Measurements from ENCODE around the gene SORT1.
A peak's percentile ranks its signal among the peaks of the same experiment; 100 is the strongest.
"Not testable (repeated sequence)": the region's sequence is repeated elsewhere in the genome, so short reads cannot be mapped to it uniquely, and the experiment has no call there.

Gene SORT1

DNA sequence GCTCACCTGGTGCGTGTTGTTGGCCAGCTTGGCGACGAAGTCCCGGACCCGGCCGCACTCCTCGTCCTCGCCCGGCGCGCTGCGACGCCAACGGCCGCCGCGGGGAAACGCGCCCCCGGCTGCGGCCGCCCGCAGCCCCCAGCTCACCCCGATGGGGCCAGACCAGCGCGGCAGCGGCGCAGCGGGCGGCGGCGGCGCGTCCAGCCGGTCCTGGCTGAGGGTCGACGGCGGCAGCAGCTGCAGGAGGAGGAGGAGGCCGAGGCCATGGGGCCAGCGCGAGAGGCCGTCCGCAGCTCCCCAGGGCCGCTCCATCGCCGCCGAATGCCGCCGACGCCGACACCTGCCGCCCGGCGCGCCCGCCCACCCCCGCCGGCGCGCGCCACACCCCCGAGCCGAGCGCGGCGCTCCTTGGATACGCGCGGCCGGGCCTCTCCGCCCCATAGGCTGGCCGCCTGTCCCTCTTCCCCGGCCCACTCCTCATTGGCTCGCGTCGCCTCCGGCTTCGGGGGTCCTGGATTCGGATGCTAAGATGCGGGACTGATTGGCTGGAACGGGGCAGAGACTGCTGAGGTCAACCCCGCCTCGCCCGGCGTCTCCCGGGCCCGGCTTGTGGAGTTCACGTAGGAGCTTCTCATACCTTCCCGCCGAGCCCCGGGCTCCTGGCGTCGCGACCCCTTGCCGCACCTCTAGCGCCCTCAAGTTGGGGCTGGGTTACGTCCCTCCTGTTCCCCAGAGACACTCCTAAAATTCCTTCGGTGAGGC, at the start of gene SORT1:
Gene SORT1 (minus strand): TSS at position 338 of the 762 bp plus-strand sequence. CDS start 26 bp downstream, at position 312.
- DNase-seq = peak; percentile 89 to 91

DNA sequence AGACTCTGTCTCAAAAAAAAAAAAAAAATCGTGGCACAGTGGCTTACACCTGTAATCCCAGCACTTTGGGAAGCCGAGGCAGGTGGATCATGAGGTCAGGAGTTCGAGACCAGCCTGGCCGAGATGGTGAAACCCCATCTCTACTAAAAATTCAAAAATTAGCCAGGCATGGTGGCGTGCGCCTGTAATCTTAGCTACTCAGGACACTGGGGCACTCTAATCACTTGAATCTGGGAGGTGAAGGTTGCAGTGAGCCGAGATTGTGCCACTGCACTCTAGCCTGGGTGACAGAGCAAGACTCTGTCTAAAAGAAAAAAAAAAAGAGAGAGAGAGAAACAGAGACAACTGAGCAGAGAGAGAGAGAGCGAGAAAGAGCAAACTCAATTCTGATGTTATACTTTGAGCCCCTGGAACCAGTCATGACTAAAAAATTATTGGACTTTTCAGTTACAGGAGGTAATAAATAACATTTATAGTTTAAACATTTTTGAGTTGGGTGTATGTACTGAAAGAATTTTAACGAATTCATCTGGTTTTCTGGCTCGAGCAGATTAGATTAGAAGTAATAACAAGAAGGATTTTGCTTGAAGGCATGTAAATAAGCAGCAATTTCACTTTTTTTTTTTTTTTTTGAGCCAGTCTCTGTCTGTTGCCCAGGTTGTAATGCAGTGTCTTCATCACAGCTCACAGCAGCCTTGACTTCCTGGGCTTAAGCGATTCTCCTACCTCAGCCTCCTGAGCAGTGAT, 48.4 kb upstream of the SORT1 start:
- not testable (repeated sequence) for DNase-seq

DNA sequence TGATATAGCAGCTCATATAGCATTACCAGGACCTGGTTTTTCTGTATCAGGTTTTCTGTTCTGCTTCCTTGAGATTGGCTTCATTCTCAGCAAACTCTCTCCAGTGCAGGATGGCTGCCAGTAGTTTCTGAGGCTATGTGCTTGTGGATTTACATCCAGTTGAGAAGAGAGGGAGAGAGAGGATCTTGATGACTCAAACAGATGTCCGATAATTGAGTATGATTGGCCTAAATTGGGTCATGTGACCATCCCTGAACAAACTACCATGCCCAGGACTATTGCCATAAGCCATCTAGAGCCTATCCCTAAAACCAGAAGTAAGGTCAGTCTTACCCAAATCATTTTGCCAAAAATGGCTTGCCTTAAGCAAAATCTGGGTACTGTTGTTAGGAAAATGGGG, 46.6 kb upstream of the SORT1 start:
- DNase-seq = no peak

DNA sequence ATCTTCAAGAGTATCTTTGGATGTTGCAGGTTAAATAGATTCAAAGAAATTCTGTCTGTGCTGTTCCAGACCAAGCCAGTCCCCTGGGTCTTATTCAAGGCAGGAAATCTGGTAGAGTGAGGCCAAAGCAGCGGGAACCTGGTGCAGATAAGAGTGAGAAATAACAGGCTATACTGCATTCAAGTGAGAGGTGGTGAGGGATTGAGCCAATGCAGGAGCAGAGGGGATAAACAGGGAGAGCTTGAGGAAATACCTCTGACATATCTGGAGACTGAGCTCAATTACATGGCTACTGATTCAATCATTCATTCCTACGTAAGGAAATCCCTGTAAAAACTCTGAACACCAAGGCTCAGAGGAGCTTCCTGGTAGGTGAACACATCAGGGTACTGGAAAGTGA, 45.8 kb upstream of the SORT1 start:
- no peak for DNase-seq

DNA sequence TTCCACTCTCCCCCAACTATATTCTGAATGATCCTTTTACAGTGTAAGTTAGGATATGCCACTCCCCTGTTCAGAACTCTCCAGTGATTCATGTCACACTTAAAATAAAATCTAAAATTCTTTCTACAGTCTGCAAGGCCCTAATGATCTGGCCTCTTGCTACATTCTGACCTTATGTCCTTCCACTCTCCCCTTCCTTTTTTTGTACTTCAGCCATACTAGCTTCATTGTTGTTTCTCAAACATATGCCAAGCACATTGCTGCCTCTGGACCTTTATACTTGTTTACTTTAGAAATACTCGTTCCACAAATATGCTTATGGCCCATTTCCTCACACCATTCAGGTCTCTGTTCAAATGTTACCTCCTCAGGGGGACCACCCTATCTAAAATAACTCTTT, 43.4 kb upstream of the SORT1 start:
- DNase-seq = no peak

DNA sequence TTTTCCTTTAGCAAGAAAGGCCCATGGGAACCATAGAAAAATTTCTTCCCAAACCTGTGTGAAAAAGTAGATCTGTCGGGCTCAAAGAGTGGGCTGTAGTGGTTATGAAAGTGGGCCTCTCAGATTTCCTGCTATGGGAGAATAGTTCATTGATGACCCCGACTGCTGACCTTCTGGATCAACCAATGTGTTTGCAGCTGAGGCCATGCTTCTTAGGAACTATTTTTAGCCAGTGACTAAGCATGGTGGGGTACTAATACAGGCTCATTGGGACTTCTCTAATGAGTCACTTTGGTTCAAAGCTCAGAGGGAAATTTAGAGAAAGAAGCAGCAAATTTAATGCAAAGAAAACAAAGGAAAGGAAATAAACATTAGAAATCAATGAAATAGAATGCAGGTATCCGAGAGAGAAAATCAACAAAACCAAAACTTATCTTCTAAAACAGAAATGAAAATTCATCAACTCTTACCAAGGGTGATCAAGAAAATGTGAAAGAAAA, 41.1 kb upstream of the SORT1 start:
- DNase-seq = no peak

DNA sequence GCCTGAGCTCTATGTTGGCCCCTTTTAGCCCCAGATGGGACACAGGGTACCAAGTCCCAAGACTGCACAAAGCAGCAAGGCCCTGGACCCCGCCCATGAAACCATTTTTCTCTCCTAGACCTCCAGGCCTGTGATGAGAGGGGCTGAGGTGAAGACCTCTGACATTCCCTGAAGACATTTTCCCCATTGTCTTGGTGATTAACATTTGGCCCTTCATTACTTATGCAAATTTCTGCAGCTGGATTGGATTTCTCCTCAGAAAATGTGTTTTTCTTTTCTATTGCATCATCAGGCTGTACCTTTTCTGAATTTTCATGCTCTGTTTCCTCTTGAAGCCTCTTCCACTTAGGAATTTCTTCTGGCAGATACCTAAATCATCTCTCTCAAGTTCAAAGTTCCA, 36.8 kb upstream of the SORT1 start:
- no peak for DNase-seq

DNA sequence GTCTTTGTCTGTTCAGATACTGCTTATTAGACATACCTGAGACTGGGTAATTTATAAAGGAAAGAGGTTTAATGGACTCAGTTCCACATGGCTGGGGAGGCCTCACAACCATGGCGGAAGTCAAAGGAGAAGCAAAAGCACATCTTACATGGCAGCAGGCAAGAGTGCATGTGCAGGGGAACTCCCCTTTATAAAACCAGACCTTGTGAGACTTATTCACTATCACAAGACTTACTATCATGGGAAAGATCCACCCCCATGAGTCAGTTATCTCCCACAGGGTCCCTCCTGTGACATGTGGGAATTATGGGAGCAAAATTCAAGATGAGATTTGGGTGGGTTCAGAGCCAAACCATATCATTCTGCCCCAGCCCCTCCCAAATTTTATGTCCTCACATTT, 35.6 kb upstream of the SORT1 start:
- no peak for DNase-seq

DNA sequence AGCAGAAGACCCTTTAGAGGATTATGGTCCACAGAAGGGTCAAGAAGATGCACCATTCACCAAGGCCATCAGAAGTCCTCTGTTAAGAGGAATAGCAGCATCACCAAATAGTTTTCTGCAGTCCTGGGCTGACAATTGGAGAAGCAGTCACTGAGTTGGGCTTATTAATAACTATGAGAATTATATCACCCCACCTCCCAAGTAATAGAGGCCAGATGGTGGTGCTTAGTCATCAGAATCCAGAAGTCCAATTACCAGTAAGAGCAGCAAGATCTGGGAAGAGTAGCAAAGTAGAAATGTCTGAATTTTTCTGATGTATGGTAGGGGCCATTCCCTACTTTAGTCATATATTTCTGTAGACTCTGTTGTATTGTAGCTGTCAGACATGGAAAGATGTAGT, 34.6 kb upstream of the SORT1 start:
- no peak for DNase-seq

DNA sequence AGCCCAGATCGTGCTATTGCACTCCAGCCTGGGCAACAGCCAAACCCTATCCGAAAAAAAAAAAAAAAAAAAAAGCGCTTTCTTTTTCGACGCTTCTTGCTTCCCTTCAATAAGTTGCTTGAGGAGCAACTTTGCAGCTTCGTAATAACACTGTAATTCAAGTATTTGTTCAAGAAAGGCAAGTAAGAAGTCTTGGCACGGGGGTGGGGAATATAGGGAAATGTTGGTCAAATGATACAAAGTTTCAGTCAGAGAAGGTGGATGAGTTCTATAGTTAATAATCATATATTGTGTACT, 29.4 kb upstream of the SORT1 start:
- no peak for DNase-seq

DNA sequence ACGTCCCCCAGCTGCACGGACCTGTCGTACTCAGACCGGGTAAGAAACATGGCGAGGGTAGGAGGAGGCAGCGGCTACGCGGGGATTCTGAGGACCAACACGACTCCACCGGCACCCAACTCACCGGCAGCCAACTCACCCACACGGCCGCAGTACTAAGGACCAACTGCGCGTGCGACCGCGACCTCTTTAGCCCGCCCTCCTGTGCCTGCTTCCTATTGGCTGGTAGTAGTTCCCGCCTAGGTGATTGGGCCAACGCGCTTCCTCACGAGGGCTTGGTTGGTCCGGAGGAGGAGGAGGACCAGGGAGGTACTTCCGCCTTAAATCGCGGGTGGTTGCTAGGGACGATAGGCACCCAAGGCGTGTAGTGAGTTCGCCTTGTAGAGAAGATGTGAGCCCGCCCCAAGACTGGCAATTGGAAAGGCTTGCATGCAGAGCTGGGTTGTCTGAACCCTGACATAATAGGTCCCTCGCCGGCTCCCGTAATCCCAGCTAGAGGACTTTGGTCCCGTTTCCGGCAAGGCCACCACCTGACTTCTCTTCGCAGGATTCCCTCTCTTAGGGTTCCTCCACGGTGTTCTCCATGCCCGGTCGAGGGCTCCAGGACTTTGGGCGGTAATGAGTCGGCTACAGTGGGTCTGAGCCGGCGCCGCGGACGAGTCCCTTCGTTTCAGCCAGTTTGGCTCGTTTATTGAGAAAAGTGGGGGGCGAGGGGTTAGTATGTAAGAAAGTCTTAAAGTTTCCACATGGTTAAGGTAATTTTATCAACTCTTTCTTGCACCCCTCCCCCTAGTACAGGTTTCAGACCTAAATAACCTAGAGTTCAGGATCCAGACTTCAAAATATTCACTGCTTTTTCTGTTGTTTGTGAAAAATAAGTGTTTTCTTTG, 28.8 kb upstream of the SORT1 start, which contains the start of gene PSMA5:
Gene PSMA5 (minus strand): TSS at position 168 of the 890 bp plus-strand sequence. CDS start 118 bp downstream, at position 50.
- DNase-seq = peak; percentile 99

DNA sequence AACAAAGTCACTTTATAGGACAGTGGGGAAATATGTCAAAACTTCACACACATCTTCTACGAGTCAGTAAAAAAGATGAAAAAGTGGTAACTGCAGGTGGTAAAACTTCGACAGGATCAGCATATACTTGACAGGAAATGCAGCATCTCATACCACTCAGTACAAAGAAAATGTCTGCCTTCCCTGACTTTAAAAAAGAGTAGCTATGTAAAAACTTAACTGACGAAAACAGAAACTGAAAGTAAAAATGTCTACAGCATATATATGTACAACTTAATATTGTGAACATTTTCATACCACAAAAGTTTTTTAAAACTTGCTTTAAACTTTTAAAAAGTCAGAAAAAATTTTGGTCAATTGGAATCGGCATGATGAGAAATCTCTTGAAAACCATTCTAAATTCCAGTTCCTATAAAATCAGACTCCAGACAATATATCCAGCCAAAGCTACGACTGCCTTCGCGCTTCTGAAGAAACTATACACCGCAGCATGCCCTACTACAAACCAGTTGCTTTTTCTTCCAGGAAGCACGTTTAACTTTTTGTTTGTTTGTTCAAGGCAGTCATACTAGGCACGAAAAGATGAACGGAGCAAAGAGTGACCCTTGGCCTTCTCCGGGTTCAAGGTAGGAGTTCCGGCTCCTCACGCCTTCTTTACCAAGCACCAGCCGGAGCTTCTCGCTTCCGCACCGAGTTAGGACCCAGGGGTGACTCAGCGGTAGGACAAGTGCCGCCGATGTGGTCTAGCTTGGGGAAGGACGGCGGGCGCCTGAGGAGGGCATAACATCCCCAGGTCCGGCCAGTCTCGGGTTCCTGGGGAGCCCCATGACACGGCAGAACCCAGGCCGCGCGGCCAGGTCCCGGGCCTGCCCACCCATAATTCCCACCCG, 27.9 kb upstream of the SORT1 start:
- peak in 1 of 2 experiments; percentile 62 for DNase-seq

DNA sequence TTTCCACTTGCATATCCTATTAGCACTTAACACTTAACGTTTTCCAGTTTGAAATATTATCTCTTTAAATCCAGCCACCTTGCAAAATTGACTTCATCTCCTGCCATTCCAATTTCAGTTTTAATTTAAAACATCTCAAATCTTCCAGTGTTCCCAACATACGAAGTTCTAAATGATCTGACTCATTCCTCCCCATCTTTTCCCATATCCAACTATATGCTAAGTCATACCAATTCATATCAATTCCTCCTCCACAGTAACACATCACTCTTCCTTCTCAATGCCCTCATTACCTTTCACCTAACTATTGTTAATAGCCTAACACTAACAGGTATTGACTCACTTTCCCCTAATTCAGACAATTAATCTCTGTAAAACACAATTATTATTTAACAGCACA, 25.8 kb upstream of the SORT1 start:
- no peak for DNase-seq

DNA sequence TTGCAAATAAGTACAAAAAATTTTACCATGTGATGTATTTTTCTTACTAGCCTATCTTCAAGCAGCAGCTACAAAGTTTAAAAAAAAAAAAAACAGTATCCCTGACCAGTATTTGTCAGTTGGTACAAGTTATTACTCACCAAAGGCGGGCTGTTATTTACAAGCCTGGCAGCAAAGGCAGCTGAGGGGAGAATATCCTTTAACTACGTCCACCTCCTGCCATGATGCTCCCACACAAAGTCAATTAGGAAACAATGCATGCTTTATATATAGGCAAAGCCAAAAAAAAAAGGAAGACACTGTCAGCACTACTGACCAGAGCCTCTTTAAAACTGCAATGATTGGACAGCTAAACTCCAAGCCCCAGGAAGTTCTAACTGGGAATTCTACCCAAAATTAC, 14.8 kb upstream of the SORT1 start:
- no peak for DNase-seq

DNA sequence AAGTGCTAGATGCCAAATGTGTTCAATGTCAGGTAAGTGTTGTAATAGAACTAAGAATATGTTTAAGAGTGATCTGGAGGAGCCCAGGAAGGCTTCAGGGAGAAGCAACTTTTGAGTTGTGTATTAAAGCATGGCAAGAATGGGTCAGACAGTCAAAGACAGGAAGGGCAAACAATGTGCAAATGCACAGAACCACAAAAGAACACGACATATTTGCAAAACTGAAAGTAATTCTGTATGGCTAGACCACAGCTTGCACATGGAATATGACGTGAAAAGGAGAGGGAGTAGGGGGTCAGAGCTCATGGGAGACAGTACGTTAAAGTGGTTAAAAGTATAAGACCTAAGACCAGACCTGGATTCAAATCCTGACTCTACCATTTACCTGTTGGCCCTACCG, 7.1 kb upstream of the SORT1 start:
- DNase-seq = peak in 1 of 2 experiments; percentile 10

DNA sequence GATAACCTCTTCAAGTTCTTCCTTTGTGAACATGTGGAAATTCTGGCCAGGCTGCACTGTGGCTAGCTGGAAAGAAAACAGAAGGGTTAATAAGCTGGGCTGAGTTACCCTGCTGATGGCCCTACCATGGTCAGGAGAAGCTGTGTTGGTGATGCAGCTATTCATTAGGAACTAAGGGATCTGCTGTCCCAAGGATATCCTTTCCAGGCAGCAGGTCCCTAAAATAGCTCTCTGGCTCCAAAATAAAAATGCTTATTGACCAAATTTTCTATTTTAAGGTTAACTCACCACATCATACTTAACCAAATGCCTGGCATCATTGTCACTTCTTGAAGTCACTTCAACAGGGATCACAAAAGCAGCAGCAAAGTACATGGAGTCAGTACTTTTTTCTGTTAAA, 4.3 kb upstream of the SORT1 start:
- no peak for DNase-seq

DNA sequence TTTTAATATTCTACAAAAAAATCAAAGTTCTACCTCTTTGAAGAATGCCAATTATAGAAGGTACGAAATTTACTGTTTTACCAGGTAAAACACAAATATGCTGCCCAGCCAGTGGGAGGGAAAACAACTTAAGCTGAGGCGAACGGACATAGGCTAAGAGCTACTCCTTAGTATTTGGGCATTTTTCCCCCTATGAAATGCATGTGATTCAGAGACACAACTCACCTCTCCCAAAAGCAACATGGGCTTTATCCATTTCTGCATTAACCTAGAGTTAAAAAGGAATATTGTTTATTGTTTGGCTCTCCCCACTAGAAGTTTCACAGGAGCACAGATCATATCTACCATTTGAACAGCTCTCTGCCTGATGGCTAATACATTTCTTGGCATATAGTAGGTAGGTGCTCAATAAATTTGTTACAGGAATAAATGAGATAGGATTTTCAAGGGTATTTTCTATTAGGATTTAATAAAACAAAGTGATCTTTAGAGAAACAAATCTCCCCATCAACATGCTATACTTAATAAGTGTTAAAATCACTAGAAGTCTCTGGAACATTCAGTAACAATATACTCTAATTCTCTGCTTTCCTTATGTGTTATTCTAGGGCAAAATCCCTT, 2.4 kb upstream of the SORT1 start:
- no peak for DNase-seq

DNA sequence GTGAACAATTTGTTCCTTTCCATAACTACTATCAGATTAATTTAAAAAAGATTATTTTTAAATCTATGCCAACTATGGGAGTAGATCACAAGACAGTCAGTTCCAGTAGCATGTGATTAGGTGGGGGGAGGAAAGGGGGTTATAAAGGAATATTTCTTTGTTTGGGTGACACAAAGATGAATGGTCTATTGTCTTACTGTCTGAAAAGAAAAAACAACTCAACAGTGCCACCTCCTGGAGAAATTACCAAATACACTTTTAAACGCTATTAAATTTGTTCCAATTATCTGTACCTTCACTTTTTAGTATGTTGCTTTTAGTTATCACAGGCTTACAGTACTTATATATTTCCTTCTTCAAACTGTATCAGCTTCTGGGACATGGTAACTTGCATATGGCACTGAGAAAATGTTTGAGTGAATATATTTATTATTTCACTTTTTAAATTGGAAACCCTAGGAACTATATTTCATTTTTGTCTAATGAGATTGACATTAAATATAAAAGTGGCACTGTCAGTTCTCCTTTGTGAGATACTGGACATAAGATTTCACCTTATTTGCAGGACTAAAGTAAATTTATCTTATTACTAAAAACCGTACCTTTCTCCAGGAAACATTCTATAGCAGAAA, 1.7 kb upstream of the SORT1 start:
- DNase-seq = peak; percentile 76 to 89

DNA sequence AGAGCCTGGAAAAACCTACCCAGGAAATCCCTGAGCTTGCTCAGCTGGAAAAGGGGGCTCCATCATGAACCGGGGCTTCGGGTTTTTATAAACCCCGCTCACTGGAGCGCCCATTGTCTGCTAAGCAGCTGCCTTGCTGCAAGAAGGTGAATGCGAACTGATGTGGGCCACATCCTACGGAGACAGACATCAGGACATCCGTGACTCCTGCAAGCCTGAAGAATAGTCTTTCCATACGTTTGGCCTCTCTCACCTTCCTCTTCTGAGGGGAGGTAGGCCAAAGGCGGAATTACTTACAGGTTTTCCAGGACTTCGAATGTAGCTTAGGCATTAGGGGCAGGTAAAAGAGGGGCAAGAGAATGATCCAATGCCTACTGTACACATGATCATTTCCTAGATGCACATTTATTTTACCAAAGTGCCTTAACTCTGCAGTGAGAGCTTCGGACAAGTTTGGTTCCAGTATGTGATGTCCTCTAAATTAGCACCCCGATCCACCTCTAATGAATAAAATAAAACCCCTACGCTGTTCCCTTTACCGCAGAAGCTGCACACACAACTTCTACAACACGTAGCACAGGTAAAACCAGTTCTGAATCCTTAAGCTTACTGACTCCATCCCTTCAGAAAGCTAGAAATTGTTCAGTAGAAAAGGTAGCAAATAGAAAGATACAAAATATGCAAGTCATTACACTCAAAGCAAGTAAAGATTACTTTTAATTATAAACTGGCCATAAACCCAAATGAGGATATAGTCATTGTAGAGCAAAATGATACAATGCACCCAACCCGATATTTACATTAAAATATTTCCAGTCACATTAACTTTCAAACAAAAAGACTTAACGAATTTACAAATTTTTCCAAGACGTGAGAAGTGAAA, 866 bp upstream of the SORT1 start:
- no peak for DNase-seq

All from Kasumi-1 (cell line).